Tibial artery (tissue), 4 donors: ENCODE data around the gene NFATC2IP.
"Not testable (repeated sequence)": the region's sequence is repeated elsewhere in the genome, so short reads cannot be mapped to it uniquely, and the experiment has no call there.

Experiments used
- DNase-seq, 2 donors: peaks; one replicate each; pipeline ENCODE4 v3.0.0-alpha.2; 2019
- H3K27ac ChIP-seq, 2 donors: fragments of 200-600 bp; sonication (generic) in 1 of 2; 1 replicate in 1 of 2; 2 replicates in 1 of 2; pipeline ENCODE4 v1.5.1; 2018 to 2019; ENCODE audit warnings: mild to moderate bottlenecking in 1 of 2
- H3K27me3 ChIP-seq, 2 donors: fragments of 200-600 bp; sonication (generic) in 1 of 2; one replicate each; pipeline versions ENCODE4 v1.5.1 to v1.6.0; 2016 to 2019
- H3K36me3 ChIP-seq, 3 donors: fragments of 200-600 bp; sonication (generic) in 2 of 3; one replicate each; pipeline ENCODE4 v1.5.1; 2016 to 2019; ENCODE audit warnings: mild to moderate bottlenecking in 2 of 3
- H3K4me1 ChIP-seq, 4 donors: fragments of 200-600 bp; sonication (generic) in 2 of 4; 1 replicate in 3 of 4; 2 replicates in 1 of 4; pipeline ENCODE4 v1.5.1; 2016 to 2019
- H3K4me3 ChIP-seq, 2 donors: fragments of 200-600 bp; sonication (generic) in 1 of 2; 1 replicate in 1 of 2; 2 replicates in 1 of 2; pipeline ENCODE4 v1.5.1; 2018 to 2019; ENCODE audit warnings: mild to moderate bottlenecking in 2 of 2
- H3K9me3 ChIP-seq, 3 donors: fragments of 200-600 bp; sonication (generic) in 1 of 3; one replicate each; pipeline ENCODE4 v1.5.1; 2016 to 2019
- intact Hi-C: fragments of 100-400 bp; cut with DNase I; formaldehyde crosslinking; loops from one replicate; pipeline ENCODE4 v1.15.0; 2023; ENCODE audit warnings: low total_unique reads
- TF ChIP-seq, protein P1 (sequence below), 2 experiments: fragments of 200-600 bp in 1 of 2; fragments of 450-650 bp in 1 of 2; IDR thresholded peaks; one replicate each; pipeline ENCODE4 v1.5.1; 2017 to 2019; ENCODE audit warnings: antibody characterized with exemption in 2 of 2, mild to moderate bottlenecking in 1 of 2, moderate library complexity in 1 of 2

NFATC2IP gene

DNA sequence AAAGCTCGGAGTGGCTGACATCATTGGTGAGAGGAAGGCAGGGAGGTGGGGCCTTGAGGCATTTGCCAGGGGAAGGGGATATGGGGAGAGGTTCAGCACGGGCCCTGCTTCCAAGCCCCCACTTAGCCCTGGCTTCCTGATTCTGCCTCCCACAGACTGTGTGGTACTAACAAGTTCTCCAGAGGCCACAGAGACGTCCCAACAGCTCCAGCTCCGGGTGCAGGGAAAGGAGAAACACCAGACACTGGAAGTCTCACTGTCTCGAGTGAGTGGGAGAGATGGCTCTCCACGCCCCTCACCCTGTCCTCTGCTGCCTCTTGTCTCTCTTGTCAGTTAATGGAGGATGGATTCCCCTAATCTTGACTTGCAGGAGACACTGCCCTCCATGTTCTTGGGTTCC, 8.1 kb downstream of the NFATC2IP start:
- no peaks in the 10 kb centered on the region for H3K27me3 ChIP-seq
- intact Hi-C loops: no loop called here
- no peak overlapping the region for H3K4me3 ChIP-seq
- no peaks in the 10 kb centered on the region for H3K9me3 ChIP-seq
- H3K36me3 ChIP-seq: peaks cover 65 to 94% (median 70%) of the 10 kb centered on the region in 3 donors
- DNase-seq: no peak
- H3K27ac ChIP-seq: no peak overlapping the region
- TF ChIP-seq, protein P1, sequence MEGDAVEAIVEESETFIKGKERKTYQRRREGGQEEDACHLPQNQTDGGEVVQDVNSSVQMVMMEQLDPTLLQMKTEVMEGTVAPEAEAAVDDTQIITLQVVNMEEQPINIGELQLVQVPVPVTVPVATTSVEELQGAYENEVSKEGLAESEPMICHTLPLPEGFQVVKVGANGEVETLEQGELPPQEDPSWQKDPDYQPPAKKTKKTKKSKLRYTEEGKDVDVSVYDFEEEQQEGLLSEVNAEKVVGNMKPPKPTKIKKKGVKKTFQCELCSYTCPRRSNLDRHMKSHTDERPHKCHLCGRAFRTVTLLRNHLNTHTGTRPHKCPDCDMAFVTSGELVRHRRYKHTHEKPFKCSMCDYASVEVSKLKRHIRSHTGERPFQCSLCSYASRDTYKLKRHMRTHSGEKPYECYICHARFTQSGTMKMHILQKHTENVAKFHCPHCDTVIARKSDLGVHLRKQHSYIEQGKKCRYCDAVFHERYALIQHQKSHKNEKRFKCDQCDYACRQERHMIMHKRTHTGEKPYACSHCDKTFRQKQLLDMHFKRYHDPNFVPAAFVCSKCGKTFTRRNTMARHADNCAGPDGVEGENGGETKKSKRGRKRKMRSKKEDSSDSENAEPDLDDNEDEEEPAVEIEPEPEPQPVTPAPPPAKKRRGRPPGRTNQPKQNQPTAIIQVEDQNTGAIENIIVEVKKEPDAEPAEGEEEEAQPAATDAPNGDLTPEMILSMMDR (IDR thresholded peaks at IDR 0.05): no peak
- H3K4me1 ChIP-seq: no peaks in the 10 kb centered on the region

DNA sequence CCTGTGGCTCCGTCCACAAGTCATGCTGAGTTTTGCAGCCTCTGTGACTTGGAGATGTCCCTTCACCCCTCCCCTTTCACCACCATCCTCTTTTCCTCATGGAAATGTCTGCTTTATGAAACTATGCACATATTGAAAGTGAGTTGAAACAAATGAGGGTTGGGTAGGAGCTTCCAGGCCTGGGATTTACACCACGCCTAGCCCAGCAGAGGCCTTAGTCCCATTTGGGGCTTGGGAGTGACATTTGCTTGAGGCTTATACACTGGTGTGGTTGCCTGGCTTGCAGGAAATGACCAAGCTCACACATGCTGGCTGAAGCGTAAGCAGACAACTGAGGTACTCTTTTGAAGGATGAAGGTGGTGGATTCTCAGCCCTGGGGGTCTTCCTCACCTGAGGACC, 13.3 kb downstream of the NFATC2IP start:
- Histone ChIP-seq H3K27ac (no peak overlapping the region), H3K36me3 (peaks cover 30 to 65% (median 52%) of the 10 kb centered on the region in 3 donors), H3K9me3 (no peaks in the 10 kb centered on the region), H3K27me3 (no peaks in the 10 kb centered on the region), H3K4me3 (no peak overlapping the region), H3K4me1 (no peaks in the 10 kb centered on the region)
- DNase-seq: no peak
- intact Hi-C loops: no loop called here
- TF ChIP-seq, protein P1 (IDR thresholded peaks at IDR 0.05): no peak

DNA sequence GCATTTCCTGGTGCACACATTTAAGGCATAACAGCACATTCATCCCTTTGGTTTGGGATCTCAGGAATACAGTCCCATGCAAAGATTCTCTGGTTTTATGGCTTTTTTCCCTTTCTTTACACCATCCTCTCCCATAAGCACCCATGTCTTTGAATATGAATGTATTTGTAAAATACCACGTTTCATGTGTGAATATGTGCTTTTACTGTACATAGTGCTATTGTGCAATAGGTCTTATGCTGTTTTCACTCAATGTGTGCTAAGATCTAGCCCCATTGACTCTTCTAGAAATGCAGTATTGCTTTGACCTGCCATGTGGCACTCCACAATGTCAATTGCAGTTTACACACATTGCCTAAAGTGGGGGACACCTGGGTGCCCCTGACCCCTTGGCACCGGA, 13.8 kb downstream of the NFATC2IP start:
- no peak overlapping the region for H3K27ac ChIP-seq
- no peaks in the 10 kb centered on the region for H3K9me3 ChIP-seq
- no peak overlapping the region for H3K4me3 ChIP-seq
- H3K36me3 ChIP-seq: peaks cover 25 to 61% (median 48%) of the 10 kb centered on the region in 3 donors
- intact Hi-C loops: no loop called here
- no peaks in the 10 kb centered on the region for H3K4me1 ChIP-seq
- no peak for DNase-seq
- H3K27me3 ChIP-seq: no peaks in the 10 kb centered on the region
- TF ChIP-seq, protein P1 (IDR thresholded peaks at IDR 0.05): no peak

DNA sequence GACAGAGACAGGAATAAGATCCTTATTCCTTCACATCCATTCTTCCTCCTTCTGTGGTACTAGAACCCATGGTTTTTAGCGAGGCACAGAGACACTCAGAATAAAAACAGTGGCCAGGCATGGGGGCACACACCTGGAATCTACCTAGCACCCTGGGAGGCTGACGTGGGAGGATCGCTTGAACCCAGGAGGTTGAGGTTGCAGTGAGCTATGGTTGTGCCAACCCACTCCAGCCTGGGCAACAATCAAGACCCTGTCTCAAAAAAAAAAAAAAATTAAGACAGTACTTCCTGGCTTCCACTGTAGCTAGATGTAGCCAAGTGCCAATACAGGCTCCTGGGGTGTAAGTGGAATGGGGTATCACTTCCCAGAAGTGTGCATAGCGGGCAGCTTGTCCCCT, 16.4 kb downstream of the NFATC2IP start:
- no peak overlapping the region for H3K27ac ChIP-seq
- H3K36me3 ChIP-seq: peaks cover 10 to 40% (median 33%) of the 10 kb centered on the region in 3 donors
- no peaks in the 10 kb centered on the region for H3K4me1 ChIP-seq
- H3K9me3 ChIP-seq: no peaks in the 10 kb centered on the region
- intact Hi-C loops: no loop called here
- DNase-seq: no peak
- H3K27me3 ChIP-seq: no peaks in the 10 kb centered on the region
- TF ChIP-seq, protein P1 (IDR thresholded peaks at IDR 0.05): no peak
- H3K4me3 ChIP-seq: no peak overlapping the region

DNA sequence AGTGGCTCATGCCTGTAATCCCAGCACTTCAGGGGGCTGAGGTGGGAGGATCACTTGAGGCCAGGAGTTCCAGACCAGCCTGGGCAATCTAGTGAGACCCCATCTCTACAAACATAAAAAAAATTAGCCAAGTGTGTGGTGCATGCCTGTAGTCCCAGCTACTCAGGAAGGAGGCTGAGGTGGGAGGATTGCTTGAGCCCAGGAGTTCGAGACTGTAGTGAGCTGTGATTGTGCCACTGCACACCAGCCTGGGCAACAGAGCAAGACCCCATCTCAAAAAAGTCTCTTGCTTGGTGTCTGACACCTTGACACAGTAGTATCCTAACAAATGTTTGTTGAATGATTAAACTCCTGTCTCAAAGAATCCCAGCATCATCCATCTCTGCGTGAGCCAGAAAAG, 19.0 kb downstream of the NFATC2IP start:
- H3K4me3 ChIP-seq, H3K27ac ChIP-seq, H3K9me3 ChIP-seq, DNase-seq, H3K4me1 ChIP-seq, H3K27me3 ChIP-seq: not testable (repeated sequence)
- intact Hi-C loops: loop anchor here (10.0 kb wide), 1 partner anchor 55 kb away; no protein-coding TSS in a partner anchor
- H3K36me3 ChIP-seq: peaks cover 0 to 14% (median 8%) of the 10 kb centered on the region in 3 donors

DNA sequence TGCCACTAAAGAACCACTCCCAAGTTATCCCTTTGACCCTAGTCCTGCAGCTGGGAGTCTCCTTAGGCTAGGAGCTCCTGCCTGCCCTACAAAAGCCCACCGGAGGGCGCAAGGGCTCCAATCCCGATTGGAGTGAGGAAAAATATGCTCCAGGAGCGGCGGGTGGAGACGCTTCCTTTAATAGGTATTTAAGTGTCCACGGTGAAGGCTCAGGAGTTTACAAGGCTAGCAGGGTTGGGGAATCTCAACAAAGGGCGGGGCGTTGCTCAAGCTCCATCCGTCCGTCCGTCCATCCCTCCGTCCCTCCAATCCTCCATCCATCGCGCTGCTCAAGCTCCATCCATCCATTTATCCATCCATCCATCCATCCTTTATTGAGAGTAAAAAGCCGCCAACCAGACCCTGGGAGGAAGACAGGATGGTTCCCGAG, 23.3 kb downstream of the NFATC2IP start:
- intact Hi-C loops: loop anchor here (10.0 kb wide), 1 partner anchor 59 kb away; no protein-coding TSS in a partner anchor
- Histone ChIP-seq H3K9me3 (no peaks in the 10 kb centered on the region), H3K4me1 (peaks cover 0 to 21% (median 18%) of the 10 kb centered on the region in 4 donors), H3K4me3 (peak overlapping the region; percentile 76 to 84), H3K27ac (peak overlapping the region; percentile 83 to 87), H3K36me3 (peaks cover 2 to 18% (median 13%) of the 10 kb centered on the region in 3 donors), H3K27me3 (no peaks in the 10 kb centered on the region)
- peak in 1 of 2 donors; percentile 50 for DNase-seq
- TF ChIP-seq, protein P1 (IDR thresholded peaks at IDR 0.05): peak; percentile 43 to 55
